PFSK-1 (cell line): Measurements from ENCODE around the gene FAM162B.

Experiments
- FOXP2 ChIP-seq: optimal IDR thresholded peaks from 2 replicates; pipeline ENCODE3; 2011; ENCODE audit warnings: borderline replicate concordance, control low read depth, inconsistent platforms; ENCODE audit not compliant: insufficient read depth; ENCODE audit errors: extremely low read length, extremely low read depth
- POLR2AphosphoS5 ChIP-seq: IDR thresholded peaks from 2 replicates; pipeline ENCODE4 v1.6.1; 2012; ENCODE audit warnings: low read depth, mild to moderate bottlenecking, control low read depth, low read length, moderate library complexity
- SIN3A ChIP-seq: IDR thresholded peaks from 2 replicates; pipeline ENCODE4 v1.6.1; 2012; ENCODE audit warnings: mild to moderate bottlenecking, low read length, moderate library complexity, borderline replicate concordance; ENCODE audit not compliant: insufficient read depth
- TAF1 ChIP-seq: IDR thresholded peaks from 2 replicates; pipeline ENCODE4 v1.6.1; 2012; ENCODE audit warnings: low read length, control low read depth, borderline replicate concordance; ENCODE audit not compliant: insufficient read depth
- TF ChIP-seq, protein P1 (sequence below), 2 experiments: IDR thresholded peaks; 2 replicates each; pipeline versions ENCODE4 v1.6.1 to v1.8.0; 2011 to 2012; ENCODE audit warnings: low read depth in 2 of 2, low read length in 2 of 2, control low read depth in 1 of 2, inconsistent platforms in 1 of 2, mild to moderate bottlenecking in 1 of 2, moderate library complexity in 1 of 2; ENCODE audit not compliant: insufficient read depth in 1 of 2

DNA sequence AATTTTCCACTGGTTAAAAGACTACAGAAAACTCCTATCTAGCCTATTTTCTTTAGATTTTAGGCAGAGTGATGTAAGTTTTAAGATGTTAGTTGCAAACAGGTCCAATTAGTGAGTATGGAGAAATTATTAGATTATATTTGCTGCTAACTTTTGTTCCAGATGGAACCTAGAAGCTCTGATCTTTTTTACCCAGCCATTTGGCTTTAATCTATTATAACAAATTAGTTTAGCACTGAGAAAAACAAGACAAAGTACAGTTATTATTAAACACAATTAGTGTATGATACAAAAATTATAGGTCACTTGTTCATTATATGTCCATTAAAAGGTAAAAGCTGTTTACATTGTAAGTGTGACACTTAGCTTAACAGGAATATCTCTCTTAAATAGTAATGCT lies 2.5 kb downstream of the FAM162B start:
- no peak for TF ChIP-seq FOXP2
- no peak for TF ChIP-seq TAF1
- TF ChIP-seq POLR2AphosphoS5, result no peak
- no peak for TF ChIP-seq SIN3A
- TF ChIP-seq, protein P1, sequence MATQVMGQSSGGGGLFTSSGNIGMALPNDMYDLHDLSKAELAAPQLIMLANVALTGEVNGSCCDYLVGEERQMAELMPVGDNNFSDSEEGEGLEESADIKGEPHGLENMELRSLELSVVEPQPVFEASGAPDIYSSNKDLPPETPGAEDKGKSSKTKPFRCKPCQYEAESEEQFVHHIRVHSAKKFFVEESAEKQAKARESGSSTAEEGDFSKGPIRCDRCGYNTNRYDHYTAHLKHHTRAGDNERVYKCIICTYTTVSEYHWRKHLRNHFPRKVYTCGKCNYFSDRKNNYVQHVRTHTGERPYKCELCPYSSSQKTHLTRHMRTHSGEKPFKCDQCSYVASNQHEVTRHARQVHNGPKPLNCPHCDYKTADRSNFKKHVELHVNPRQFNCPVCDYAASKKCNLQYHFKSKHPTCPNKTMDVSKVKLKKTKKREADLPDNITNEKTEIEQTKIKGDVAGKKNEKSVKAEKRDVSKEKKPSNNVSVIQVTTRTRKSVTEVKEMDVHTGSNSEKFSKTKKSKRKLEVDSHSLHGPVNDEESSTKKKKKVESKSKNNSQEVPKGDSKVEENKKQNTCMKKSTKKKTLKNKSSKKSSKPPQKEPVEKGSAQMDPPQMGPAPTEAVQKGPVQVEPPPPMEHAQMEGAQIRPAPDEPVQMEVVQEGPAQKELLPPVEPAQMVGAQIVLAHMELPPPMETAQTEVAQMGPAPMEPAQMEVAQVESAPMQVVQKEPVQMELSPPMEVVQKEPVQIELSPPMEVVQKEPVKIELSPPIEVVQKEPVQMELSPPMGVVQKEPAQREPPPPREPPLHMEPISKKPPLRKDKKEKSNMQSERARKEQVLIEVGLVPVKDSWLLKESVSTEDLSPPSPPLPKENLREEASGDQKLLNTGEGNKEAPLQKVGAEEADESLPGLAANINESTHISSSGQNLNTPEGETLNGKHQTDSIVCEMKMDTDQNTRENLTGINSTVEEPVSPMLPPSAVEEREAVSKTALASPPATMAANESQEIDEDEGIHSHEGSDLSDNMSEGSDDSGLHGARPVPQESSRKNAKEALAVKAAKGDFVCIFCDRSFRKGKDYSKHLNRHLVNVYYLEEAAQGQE (IDR thresholded peaks at IDR 0.05; ENCODE audit: insufficient read depth in 1 of 2, low read depth in 2 of 2, low read length in 2 of 2), result no peak
